ENCODE data around the gene MIPOL1.
"Not testable (repeated sequence)": the region's sequence is repeated elsewhere in the genome, so short reads cannot be mapped to it uniquely, and the experiment has no call there.

The MIPOL1 gene

DNA sequence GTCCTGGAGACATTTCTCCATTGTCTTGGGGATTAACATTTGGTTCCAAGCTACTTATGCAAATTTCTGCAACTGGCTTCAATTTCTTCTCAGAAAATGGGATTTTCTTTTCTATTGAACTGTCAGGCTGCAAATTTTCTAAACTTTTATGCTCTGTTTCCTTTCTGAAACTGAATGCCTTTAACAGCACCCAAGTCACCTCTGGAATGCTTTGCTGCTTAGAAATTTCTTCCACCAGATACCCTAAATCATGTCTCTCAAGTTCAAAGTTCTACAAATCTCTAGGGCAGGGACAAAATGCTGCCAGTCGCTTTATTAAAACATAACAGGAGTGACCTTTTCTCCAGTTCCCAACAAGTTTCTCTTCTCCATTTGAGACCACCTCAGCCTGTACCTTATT lies 264.7 kb downstream of the MIPOL1 start:
- not testable (repeated sequence) for DNase-seq (ENCODE audit: low spot score)

DNA sequence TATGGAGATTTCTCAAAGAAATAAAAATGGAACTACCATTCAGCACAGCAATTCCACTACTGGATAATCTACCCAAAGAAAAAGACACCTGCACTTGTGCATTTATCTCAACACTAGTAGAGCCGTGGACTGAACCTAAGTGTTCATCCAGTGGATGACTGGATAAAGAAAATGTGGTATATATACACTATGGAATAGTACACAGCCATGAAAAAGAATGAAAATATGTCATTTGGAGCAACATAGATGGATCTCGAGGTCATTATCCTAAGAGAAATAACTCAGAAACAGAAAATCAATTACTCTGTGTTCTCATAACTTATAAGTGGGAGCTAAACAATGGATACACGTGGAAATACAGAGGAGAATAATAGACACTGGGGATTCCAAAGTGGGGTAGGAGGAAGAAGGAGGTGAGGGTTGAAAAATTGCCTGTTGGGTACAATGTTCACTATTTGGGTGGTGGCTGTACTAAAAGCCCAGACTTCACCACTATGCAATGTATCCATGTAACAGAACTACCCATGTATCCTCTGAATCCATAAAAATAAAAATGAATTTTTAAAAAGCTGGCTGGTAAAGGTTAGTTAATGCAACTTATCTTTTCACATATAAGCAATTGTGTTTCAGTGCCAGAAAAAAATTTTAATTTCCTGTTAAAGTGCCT lies 266.6 kb downstream of the MIPOL1 start:
- no peak for DNase-seq (ENCODE audit: low spot score)

DNA sequence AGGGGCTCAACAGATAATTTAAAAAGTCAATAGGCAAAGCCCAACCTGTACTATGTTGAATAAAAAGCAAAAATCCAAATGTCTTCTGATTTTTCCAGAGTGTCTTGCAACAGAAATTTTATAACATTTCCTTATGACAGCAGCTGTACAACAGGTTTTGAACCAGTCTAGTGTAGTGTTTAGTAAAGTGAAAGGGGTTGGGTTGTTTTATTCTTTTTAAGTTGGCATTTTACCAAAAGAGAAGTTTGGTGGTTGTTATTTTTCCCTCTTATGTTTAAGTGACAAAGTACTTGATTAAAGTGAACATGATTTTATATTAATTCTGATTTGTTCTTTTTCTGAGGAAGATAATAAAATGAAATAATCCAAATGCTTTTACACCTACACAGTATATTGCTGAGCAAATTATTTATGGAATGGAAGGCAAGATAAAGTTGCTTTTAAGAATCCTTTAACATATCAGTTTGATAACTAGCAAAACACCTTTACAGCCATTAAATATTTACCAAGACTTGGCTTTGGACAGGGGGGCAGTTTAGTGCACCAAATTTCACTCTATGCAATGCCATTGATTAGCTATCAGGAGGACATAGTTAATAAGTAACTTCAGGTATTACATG lies 268.4 kb downstream of the MIPOL1 start:
- no peak for DNase-seq (ENCODE audit: low spot score)

DNA sequence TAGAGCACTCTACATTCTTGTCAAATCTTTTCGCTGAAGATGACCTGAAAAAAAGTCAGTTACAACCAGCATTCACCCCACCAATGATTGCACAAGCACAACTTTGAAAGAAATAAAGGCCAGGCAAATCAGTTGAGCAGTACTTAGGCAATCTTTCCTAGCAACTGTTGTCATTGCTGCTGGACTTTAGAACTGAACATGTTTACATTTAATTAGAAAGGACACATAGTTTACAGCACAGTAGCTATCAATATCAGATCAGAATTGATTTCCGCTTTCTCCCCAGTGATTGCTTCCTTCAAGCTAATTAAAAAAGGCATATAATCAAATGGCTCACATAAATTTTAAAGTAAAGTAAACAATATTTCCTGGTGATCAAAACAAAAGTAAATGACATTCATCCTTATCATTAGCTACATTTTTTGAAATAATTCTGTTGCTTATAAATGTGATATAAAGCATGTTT lies 268.9 kb downstream of the MIPOL1 start:
- DNase-seq (ENCODE audit: low spot score) = no peak

DNA sequence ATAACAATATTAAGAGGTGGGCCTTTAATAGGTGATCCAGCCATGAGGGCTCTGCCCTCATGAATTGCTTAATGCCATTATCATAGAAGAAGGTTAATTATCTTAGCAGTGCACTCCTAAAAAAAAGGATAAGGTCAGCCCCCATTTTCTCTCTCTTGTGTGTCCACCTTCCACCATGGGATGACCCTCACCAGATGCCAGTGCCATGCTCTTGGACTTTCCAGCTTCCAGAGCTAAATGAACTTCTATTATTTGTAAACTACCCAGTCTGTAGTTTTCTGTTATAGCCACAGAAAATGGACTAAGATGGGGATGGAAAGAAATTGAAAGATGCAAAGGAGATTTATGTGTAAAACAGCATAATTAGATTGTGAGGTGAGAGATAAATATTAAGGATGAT lies 271.9 kb downstream of the MIPOL1 start:
- no peak for DNase-seq (ENCODE audit: low spot score)

DNA sequence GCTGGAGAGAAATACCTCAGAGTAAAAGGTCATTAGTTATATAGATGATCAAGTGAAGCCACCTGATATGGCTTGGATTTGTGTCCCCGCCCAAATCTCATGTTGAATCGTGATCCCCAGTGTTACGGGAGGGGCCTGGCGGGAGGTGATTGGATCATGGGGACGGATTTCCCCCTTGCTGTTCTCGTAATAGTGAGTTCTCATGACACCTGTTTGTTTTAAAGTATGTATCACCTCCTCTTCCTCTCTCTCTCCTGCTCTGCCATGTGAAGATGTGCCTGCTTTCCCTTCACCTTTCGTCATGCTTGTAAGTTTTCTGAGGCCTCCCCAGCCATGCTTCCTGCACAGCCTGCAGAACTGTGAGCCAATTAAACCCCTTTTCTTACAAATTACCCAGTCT lies 272.5 kb downstream of the MIPOL1 start:
- no peak for DNase-seq (ENCODE audit: low spot score)

DNA sequence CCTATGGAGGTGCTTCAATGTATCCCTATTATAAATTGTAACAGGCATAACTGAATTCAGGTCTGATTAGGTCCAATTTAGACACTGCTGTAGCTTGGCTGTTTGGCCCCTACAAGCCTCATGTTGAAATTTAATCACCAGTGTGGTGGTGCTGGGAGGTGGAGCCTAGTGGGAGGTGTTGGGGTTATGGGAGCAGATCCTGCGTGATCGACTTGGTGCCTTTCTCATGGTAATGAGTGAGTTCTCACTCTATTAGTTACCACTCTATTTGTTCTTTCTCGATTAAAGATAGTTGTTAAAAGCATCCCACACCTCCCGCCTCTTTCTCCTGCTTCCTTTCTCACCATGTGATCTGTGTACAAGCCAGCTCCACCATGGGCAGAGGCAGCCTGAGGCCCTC lies 275.2 kb downstream of the MIPOL1 start:
- no peak for DNase-seq (ENCODE audit: low spot score)

DNA sequence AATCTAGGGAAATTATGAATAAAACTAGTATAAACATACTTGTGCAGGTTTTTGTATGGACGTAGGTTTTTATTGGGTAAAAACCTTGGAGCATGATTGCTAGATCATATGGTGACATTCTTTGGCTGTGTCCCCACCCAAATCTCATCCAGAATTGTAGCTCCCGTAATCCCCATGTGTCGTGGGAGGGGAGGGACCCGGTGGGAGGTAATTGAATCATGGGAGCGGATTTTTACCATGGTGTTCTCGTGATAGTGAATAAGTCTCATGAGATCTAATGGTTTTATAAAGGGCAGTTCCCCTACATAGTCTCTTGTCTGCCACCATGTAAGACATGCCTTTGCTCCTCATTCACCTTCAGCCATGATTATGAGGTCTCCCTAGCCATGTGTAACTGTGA lies 276.5 kb downstream of the MIPOL1 start:
- no peak for DNase-seq (ENCODE audit: low spot score)

DNA sequence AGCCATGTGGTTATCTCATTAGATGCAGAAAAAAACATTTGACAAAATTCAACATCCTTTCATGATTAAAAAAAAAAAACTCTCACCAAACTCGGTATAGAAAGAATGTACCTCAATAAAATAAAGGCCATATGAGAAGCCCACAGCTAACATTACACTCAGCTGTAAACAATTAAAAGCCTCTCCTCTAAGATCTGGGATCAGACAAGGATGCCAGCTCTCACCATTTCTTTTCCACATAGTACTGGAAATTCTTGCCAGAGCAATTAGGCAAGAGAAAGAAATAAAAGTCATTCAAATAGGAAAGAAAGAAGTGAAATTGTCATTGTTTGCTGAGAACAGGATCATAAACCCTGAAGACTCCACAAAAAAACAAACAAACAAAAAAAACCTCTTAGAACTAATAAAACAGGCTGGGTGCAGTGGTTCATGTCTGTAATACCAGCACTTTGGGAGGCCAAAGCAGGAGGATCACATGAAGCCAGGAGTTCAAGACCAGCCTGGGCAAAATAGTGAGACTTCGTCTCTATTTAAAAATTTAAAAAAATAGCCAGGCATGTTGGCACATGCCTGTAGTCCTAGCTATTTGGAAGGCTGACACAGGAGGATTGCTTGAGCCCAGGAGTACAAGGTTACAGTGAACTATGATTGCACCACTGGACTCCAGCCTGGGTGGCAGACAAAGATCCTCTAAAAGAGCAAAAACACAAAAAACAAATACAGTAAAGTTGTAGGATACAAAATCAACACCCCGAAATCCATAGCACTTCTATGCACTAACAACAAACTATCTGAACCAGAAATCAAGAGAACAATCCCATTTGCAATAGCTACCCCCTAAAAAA lies 282.9 kb downstream of the MIPOL1 start:
- no peak for DNase-seq (ENCODE audit: low spot score)

DNA sequence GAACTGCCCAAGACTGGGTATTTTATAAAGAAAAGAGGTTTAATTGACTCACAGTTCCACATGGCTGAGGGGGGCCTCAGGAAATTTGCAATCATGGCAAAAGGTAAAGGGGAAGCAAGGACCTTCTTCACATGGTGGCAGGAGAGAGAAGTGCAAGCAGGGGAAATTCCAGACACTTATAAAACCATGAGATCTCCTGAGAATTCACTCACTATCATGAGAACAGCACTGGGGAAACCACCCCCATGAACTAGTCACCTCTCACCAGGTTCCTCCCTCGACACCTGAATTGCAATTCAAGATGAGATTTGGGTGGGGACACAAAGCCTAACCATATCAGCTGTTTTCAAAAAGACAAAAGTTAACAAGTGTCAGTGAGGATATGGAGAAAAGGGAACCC lies 284.7 kb downstream of the MIPOL1 start:
- no peak for DNase-seq (ENCODE audit: low spot score)

DNA sequence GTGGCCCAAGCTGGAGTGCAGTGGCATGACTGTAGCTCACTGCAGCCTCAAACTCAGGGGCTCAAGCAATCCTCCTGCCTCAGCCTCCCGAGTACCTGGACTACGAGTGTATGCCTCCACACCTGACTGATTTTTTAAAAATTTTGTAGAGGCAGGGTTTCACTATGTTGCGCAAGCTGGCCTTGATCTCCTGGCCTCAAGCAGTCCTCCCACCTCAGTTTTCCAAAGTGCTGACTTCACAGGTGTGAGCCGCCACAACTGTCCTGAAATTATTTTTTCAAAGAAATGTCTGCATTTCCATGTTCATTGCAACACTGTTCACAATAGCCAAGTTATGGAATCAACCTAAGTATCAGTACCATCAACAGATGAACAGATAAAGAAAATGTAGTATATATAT lies 285.9 kb downstream of the MIPOL1 start:
- DNase-seq (ENCODE audit: low spot score) = no peak

DNA sequence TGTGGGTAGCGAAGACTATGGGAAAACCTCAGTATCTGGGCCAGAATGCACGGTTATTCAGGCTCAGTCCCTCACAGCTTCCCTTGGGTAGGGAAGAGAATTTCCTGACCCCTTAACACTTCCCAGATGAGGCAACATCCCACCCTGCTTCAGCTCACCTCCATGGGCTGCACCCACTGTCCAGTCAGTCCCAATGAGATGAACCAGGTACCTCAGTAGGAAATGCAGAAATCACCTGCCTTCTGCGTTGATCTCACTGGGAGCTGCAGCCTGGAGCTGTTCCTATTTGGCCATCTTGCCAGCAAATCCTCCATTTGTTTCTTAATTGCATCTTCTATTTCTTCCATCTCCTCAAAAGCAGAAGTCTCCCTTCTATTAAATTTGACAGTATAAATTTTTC lies 292.9 kb downstream of the MIPOL1 start:
- DNase-seq (ENCODE audit: low spot score) = no peak

DNA sequence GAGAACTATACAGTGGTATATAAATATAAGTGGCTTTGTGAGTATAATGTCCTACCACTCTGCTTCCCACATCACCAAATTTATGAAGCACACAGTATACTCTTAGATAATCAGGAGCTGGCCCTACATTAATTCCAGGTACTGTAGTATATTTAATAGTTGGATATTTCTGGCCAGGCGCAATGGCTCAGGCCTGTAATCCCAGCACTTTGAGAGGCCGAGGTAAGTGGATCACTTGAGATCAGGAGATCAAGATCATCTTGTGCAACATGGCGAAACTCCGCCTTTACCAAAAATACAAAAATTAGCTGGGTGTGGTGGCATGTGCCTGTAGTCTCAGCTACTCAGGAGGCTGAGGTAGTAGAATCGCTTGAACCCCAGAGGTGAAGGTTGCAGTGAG lies 293.3 kb downstream of the MIPOL1 start:
- no peak for DNase-seq (ENCODE audit: low spot score)

DNA sequence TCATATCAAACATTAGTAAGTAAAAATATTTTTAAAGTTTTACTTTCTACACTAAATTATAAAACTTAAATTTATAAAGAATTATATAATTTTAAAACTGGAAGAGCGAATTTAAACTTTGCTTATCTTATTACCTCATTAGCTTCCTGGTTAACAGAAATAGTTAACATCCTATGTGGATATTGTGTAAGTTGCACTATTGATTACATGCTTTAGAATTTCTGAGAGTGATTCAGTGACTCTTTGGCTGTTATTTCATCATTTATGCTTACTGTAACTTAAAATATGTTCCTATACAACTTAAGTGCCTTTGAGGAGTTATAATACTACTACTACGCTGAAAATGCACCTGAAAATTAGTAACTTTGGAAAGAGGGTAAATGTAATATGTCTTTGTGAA lies 295.9 kb downstream of the MIPOL1 start:
- DNase-seq (ENCODE audit: low spot score) = no peak

DNA sequence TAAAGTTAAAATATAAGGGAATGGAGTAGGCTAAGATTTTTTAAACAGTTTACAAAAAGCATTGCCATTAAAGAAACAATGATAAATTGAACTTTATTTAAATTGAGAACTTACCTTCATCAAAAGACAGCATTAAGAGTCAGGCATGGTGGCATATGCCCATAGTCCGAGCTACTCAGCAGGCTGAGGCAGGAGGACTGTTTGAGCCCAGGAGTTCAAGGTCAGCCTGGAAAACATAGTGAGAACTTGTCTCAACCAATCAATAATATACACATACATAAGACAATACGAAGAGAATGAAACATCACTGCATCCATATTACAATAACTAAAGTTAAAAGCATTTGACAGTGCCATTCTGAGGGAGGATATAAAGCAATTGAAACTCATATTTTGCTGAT lies 299.7 kb downstream of the MIPOL1 start:
- no peak for DNase-seq (ENCODE audit: low spot score)

DNA sequence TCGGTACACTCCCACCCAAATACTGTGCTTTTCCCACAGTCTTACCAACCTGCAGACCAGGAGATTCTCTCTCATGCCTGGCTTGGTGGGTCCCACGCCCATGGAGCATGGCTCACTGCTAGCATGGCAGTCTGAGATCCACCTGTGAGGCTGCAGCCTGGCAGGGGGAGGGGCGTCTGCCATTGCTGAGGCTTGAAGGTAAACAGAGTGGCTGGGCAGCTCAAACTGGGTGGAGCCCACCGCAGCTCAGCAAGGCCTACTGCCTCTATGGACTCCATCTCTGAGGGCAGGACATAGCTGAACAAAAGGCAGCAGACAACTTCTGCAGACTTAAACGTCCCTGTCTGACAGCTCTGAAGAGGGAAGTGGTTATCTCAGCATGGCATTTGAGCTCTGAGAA lies 304.1 kb downstream of the MIPOL1 start:
- no peak for DNase-seq (ENCODE audit: low spot score)

DNA sequence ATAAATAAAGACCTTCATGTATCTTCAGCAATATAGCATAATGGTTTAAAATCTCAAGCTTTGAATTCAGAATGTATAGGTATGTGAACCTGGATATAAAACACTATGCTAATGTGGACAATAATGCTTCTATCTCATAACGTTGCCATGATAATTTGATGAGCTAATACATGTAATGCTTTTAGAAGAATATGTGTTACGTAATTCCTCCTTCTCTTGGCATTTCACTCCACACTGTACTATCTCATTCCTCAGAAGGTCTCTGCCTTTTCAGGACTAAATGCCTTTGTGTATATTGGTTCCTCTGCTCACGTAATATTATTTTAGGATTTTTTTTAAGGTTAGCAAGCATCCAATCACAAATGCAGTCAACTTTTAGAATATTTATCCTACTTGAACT lies 310.8 kb downstream of the MIPOL1 start:
- DNase-seq (ENCODE audit: low spot score) = no peak

DNA sequence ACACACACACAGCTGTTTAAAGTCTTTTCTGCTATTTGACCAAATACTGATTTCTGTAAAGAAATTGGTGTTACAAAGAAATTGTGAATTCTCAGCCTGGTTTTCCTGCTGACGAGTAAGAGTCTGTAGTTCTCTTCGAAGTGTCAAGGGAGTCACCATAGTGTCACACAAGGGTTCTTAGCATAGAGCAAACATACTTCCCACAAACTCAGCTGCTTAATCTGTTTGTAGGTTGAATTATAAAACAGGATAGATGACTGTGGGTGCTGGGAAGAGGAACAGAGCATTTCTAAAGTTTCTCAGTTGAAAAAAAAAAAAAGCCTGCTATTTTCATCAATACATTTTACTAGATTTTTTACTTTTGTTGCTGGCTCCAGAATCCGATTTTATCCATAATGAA lies 314.4 kb downstream of the MIPOL1 start:
- DNase-seq (ENCODE audit: low spot score) = no peak

DNA sequence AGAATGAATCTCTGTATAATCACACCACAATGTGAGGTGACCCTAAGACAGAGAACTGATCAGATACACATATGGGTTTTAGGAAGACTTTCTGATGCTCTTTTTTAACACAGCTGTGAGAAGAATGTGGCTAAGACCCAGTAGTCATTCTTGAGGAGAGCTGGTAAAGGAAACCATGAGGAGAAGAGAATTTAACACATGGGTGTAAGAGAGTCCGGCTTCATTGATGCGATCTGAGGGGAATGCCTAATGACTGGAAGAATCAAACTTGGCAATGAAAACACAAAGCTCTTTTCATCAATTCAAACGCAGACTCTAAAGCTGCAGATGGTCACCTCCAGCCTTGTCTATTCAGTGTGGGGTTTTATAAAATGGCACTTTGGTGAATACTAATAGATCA lies 318.0 kb downstream of the MIPOL1 start:
- no peak for DNase-seq (ENCODE audit: low spot score)

DNA sequence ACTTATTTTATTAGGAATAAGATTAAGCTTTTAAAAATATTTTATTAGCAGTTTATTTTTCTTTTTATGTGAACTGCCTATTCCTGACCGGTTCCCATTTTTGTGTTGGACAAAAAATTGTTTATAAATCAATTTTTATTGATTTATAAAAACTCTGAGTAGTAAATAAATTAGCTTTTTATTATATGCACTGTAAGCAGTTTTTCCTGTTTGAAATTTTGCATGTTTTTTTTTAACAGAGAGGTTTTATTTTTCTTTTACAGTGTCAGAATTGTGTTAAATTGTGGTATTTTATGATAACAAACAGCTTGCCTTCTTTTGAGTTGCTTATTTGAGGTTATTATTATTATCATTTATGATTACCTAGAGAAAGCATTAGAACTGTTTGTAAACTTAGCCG lies 329.3 kb downstream of the MIPOL1 start:
- DNase-seq (ENCODE audit: low spot score) = no peak

DNA sequence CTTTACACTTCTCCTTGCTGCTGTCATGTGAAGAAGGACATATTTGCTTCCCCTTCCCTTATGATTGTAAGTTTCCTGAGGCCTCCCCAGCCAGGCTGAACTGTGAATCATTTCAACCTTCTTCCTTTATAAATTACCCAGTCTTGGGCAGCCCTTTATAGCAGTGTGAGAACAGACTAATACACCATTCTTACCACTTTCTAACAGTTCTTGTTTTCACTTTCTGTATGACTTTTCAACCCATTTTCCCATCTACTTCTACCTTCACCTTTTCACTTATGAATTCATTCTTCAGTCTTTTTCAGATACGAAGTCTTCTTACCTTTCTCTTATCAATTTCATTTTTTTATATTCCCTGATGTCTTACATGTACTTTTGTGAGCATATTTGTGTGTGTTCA lies 342.3 kb downstream of the MIPOL1 start:
- DNase-seq (ENCODE audit: low spot score) = no peak

DNA sequence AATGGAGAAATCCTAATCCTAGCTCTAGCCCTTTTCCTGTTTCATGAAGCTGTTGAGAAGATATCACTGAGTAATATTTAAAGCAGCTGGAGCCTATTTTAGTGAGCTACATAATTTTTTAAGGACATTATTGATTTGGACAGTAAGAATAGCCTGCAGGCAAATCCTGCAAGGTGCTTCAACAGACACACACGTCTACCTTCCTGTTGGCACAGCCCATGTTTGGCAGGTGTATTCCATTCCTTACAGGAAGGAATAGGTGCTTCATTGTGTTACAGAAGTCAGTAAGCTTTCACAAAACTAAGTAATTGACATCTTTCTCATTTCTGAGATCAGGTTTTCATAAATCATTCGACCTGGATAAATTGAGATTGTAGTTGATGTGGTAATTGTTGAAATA lies 346.7 kb downstream of the MIPOL1 start:
- DNase-seq (ENCODE audit: low spot score) = no peak

DNA sequence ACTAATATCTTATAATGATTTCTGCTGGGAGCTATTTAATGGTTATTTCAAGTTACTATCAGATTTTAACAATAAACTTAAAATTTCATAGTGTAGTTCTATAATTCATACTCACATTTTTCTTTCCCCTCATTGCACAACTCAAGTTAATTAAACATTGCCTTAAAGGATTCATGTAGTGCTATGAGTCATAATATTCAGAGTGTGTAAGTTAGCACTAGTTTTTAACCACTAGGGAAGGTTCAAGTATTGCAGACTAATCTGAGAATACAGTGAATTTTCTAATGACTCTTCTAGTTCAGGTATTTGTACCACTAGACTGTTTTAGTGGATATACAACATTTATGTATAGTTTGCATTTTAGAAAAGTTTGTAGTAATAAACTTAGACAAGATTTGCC lies 347.4 kb downstream of the MIPOL1 start:
- DNase-seq (ENCODE audit: low spot score) = no peak

All from hepatic stellate cell (primary cell).